Left ventricle myocardium inferior (tissue), 1 donor: ENCODE results near the gene PRKG1. TPM values are rescaled to one million over a fixed set of nuclear protein-coding genes. Genes with fewer than 3 reads are reported as not detected.

ENCODE experiments used
- DNase-seq: peaks from one replicate; pipeline ENCODE4 v3.0.0-alpha.2; 2020
- H3K27ac ChIP-seq: fragments of 200-600 bp; replicated peaks from 2 replicates; pipeline ENCODE4 v1.8.0; 2021
- H3K27me3 ChIP-seq: fragments of 200-600 bp; 2 replicates; pipeline ENCODE4 v1.8.0; 2021; ENCODE audit warnings: low read depth
- H3K36me3 ChIP-seq: fragments of 200-600 bp; 2 replicates; pipeline ENCODE4 v1.8.0; 2021
- H3K4me1 ChIP-seq: fragments of 200-600 bp; 2 replicates; pipeline ENCODE4 v1.8.0; 2021
- H3K4me3 ChIP-seq: fragments of 200-600 bp; 2 replicates; pipeline ENCODE4 v1.8.0; 2021; ENCODE audit warnings: mild to moderate bottlenecking, moderate library complexity
- H3K9me3 ChIP-seq: fragments of 200-600 bp; replicated peaks from 2 replicates; pipeline ENCODE4 v1.8.0; 2021
- intact Hi-C: fragments of 100-400 bp; cut with micrococcal nuclease; formaldehyde crosslinking; loops from one replicate; pipeline ENCODE4 v1.11.0; 2022
- total RNA-seq: library from RNA; stranded (reverse); fragmentation: NEBNext Ultra II Directional; extraction: Animal tissue kit (Norgen Biotek cat#: 25700); gene quantifications from one replicate; pipeline ENCODE4 v1.2.1, GENCODE V29; 2021
- TF ChIP-seq, protein P1 (sequence below): fragments of 200-600 bp; IDR thresholded peaks from 2 replicates; pipeline ENCODE4 v1.8.0; 2021; ENCODE audit warnings: antibody characterized with exemption, mild to moderate bottlenecking, borderline replicate concordance
- donor health status: DM: no; HTN: yes; CAD: no; lungs with severe emphysema.

The PRKG1 gene
- total RNA-seq, 1 donor from 2014 or later, result 38.9 TPM

DNA sequence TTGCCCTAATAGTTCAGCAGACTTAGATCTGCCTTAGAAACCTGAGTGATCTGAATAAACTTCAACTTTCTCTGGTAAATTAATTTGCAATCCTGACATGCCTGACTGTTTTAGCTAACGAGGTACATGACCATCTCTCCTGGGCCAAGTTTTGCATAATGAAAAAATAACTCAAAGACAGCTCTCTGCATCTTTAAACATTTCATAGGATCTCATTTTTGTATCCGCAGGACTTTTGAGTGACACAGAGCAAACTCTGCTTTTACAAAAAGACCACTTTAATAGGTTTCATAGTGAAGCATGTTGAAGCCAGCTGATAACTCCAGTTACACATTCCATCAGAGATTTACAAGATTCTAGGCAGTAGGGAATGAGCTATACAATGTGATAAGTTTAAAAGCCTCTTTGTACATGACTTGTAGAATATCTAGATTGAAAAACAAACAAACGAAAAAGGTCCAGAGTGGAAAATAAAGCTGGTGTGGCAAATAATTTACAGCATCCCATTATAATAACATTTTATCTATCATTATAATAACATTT lies 2.1 kb downstream of the PRKG1 start:
- Histone ChIP-seq H3K27ac (peak overlapping the region; percentile 92), H3K9me3 (no peaks in the 10 kb centered on the region), H3K27me3 (peaks cover 18% of the 10 kb centered on the region), H3K4me1 (peaks cover 78% of the 10 kb centered on the region), H3K36me3 (no peaks in the 10 kb centered on the region), H3K4me3 (peak overlapping the region; percentile 75)
- intact Hi-C loops, result no loop called here
- DNase-seq, result no peak
- TF ChIP-seq, protein P1, sequence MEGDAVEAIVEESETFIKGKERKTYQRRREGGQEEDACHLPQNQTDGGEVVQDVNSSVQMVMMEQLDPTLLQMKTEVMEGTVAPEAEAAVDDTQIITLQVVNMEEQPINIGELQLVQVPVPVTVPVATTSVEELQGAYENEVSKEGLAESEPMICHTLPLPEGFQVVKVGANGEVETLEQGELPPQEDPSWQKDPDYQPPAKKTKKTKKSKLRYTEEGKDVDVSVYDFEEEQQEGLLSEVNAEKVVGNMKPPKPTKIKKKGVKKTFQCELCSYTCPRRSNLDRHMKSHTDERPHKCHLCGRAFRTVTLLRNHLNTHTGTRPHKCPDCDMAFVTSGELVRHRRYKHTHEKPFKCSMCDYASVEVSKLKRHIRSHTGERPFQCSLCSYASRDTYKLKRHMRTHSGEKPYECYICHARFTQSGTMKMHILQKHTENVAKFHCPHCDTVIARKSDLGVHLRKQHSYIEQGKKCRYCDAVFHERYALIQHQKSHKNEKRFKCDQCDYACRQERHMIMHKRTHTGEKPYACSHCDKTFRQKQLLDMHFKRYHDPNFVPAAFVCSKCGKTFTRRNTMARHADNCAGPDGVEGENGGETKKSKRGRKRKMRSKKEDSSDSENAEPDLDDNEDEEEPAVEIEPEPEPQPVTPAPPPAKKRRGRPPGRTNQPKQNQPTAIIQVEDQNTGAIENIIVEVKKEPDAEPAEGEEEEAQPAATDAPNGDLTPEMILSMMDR, result no peak

DNA sequence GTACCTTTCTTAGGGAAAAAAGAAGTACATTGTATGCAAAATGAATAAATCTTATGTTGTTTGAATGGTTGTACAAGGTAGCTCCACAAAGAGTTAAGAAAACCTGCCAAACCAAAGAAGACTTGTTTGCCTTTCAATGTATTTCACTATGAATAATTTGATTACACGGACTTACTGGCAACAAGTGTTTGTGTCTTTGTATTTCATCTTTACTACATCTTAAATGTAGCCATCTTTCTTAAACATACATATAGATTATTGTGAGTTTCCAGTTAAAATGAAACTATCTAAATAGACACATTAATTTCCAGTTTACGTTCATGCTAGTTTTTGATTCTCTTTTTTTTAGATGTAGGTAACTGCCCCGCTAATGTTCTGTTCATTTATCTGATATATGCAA lies 2.8 kb downstream of the PRKG1 start:
- H3K27ac ChIP-seq, result peak overlapping the region; percentile 92
- no peaks in the 10 kb centered on the region for H3K9me3 ChIP-seq
- no peaks in the 10 kb centered on the region for H3K36me3 ChIP-seq
- DNase-seq, result no peak
- H3K4me1 ChIP-seq, result peaks cover 78% of the 10 kb centered on the region
- TF ChIP-seq, protein P1, result no peak
- intact Hi-C loops, result no loop called here
- H3K4me3 ChIP-seq, result peak overlapping the region; percentile 75
- peaks cover 14% of the 10 kb centered on the region for H3K27me3 ChIP-seq

DNA sequence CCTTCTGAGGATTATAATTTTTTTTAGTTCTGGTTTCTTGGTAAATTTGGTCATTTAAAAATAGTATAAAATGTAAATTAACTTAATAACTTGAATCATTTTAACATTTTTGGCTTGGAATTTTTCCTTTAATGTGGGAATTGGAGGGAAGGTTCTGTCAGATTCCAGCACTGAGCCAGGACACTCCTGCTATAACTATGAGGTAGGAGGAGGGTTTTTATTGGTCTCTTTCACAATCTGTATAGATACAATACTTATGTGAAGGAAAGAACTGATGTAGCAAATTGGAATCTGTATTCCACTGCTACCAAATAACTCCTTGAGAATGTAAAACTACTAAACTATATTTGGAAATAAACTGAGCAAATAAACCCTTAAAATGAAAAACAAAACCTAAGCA lies 3.2 kb downstream of the PRKG1 start:
- Histone ChIP-seq H3K27me3 (peaks cover 14% of the 10 kb centered on the region), H3K4me3 (peak overlapping the region; percentile 75), H3K9me3 (no peaks in the 10 kb centered on the region), H3K27ac (peak overlapping the region; percentile 92), H3K36me3 (no peaks in the 10 kb centered on the region), H3K4me1 (peaks cover 75% of the 10 kb centered on the region)
- intact Hi-C loops, result no loop called here
- TF ChIP-seq, protein P1, result no peak
- no peak for DNase-seq

DNA sequence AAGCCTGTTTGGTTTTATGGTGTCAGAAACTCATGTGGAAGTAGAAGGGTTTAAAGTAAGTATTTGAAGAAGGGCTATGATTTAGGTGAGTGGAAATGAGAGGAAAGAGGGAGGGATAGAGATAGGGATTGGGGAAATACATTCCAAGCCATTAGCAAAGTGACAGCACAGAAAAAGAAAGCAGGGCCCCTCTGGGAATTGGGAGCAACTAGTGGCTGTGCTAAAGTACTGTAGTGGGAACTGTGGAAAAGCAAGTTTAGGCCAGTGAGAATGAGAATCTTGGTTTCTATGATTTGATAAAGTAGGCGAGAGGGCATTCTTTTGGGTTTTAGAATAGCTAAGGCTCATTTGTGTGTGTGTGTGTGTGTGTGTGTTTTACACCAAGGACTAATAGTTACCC lies 5.0 kb downstream of the PRKG1 start:
- H3K27ac ChIP-seq, result peak overlapping the region; percentile 44
- DNase-seq, result no peak
- no peak overlapping the region for H3K4me3 ChIP-seq
- intact Hi-C loops, result no loop called here
- H3K9me3 ChIP-seq, result no peaks in the 10 kb centered on the region
- no peaks in the 10 kb centered on the region for H3K36me3 ChIP-seq
- peaks cover 7% of the 10 kb centered on the region for H3K27me3 ChIP-seq
- peaks cover 71% of the 10 kb centered on the region for H3K4me1 ChIP-seq
- TF ChIP-seq, protein P1, result peak; percentile 32

DNA sequence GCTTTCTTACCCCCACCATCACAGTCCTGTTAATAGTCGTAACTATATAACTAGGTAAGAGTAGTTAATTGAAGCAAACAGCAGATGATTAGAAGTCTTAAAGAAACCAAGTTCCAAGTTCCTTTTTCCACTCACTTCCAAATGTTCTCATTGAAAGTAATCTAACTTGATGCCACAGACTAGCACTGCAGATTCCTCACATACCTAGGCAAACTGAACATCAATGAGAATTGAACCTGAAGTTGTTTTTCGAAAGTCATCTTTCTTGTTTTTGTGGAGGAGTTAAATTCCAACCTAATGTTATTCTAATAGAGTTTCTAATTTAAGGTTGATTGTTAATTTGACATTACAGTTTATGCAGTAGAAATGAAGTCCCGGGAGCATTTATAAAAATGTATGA lies 5.5 kb downstream of the PRKG1 start:
- TF ChIP-seq, protein P1, result no peak
- DNase-seq, result no peak
- Histone ChIP-seq H3K9me3 (no peaks in the 10 kb centered on the region), H3K36me3 (no peaks in the 10 kb centered on the region), H3K4me3 (no peak overlapping the region), H3K27me3 (peaks cover 2% of the 10 kb centered on the region), H3K4me1 (peaks cover 70% of the 10 kb centered on the region), H3K27ac (peak overlapping the region; percentile 44)
- intact Hi-C loops, result no loop called here
